SK-N-SH (cell line): ENCODE measurements around the gene ABHD2. TPM values are rescaled to one million over a fixed set of nuclear protein-coding genes. Genes with fewer than 3 reads are reported as not detected.

Experiments used
- CTCF ChIA-PET: fragments of 300-600, 350-600 bp; formaldehyde crosslinking; extraction: SDS; loops from one replicate; lab custom pipeline; 2021; lab: Yijun Ruan, JAX
- POLR2A ChIA-PET: fragments of 350-600 bp; sonication (Branson Sonifier 250); formaldehyde crosslinking; extraction: SDS; loops from one replicate; lab custom pipeline; 2020; ENCODE audit warnings: antibody characterized with exemption, inconsistent platforms; lab: Yijun Ruan, JAX
- DNase-seq: peaks from one replicate; pipeline ENCODE4 v3.0.0; 2012
- H2AFZ ChIP-seq: fragments of 200-600 bp; sonication (generic); 2 replicates; pipeline ENCODE4 v1.8.1; 2016; ENCODE audit warnings: antibody characterized with exemption, mild to moderate bottlenecking, low read depth
- H3F3A ChIP-seq: fragments of 200-600 bp; sonication (generic); replicated peaks from 2 replicates; pipeline ENCODE3; 2016; ENCODE audit warnings: antibody characterized with exemption, mild to moderate bottlenecking; ENCODE audit not compliant: insufficient read depth
- H3K27ac ChIP-seq, 2 experiments: fragments of 200-500 bp in 1 of 2; fragments of 200-600 bp in 1 of 2; sonication (Bioruptor generic) in 1 of 2; sonication (generic), shearing (Covaris generic) in 1 of 2; 2 replicates each; pipeline versions ENCODE4 v1.5.1 to v1.6.1; 2014 to 2016; ENCODE audit warnings: low read depth in 2 of 2, inconsistent platforms in 1 of 2, low read length in 1 of 2, mild to moderate bottlenecking in 1 of 2, mixed read lengths in 1 of 2
- H3K27me3 ChIP-seq: fragments of 200-600 bp; sonication (generic), shearing (Covaris generic); 2 replicates; pipeline ENCODE4 v1.6.1; 2016; ENCODE audit warnings: mixed run types; ENCODE audit not compliant: insufficient read depth
- H3K36me3 ChIP-seq, 2 experiments: fragments of 200-500 bp in 1 of 2; fragments of 200-600 bp in 1 of 2; sonication (Bioruptor generic) in 1 of 2; sonication (generic) in 1 of 2; replicated peaks in 1 of 2; 2 replicates each; pipeline versions ENCODE3 to v1.5.1; 2014 to 2016; ENCODE audit warnings: low read length in 1 of 2, mild to moderate bottlenecking in 1 of 2; ENCODE audit not compliant: insufficient read depth in 2 of 2, control insufficient read depth in 1 of 2
- H3K4me1 ChIP-seq, 2 experiments: fragments of 200-500 bp in 1 of 2; fragments of 200-600 bp in 1 of 2; sonication (Bioruptor generic) in 1 of 2; sonication (generic), shearing (Covaris generic) in 1 of 2; 2 replicates each; pipeline versions ENCODE4 v1.5.1 to v1.6.1; 2014 to 2016; ENCODE audit warnings: low read depth in 1 of 2, low read length in 1 of 2, mixed run types in 1 of 2; ENCODE audit not compliant: insufficient read depth in 2 of 2, control insufficient read depth in 1 of 2
- H3K4me2 ChIP-seq: fragments of 200-600 bp; sonication (generic), shearing (Covaris generic); 2 replicates; pipeline ENCODE4 v1.6.1; 2017; ENCODE audit warnings: mixed run types
- H3K4me3 ChIP-seq, 2 experiments: fragments of 200-500 bp in 1 of 2; fragments of 200-600 bp in 1 of 2; sonication (Bioruptor generic) in 1 of 2; sonication (generic), shearing (Covaris generic) in 1 of 2; 2 replicates each; pipeline versions ENCODE4 v1.5.1 to v1.8.1; 2014 to 2016; ENCODE audit warnings: low read depth in 2 of 2, inconsistent platforms in 1 of 2, low read length in 1 of 2, mild to moderate bottlenecking in 1 of 2, mixed read lengths in 1 of 2, moderate library complexity in 1 of 2
- H3K79me2 ChIP-seq: fragments of 200-600 bp; sonication (generic); 2 replicates; pipeline ENCODE4 v1.8.1; 2017; ENCODE audit warnings: mild to moderate bottlenecking; ENCODE audit not compliant: insufficient read depth
- H3K9ac ChIP-seq: fragments of 200-600 bp; sonication (generic); 2 replicates; pipeline ENCODE4 v1.6.1; 2017; ENCODE audit warnings: mixed run types
- H3K9me2 ChIP-seq: fragments of 200-600 bp; sonication (generic); 2 replicates; pipeline ENCODE4 v1.6.1; 2017; ENCODE audit warnings: mixed run types
- H3K9me3 ChIP-seq: fragments of 200-600 bp; sonication (generic); 2 replicates; pipeline ENCODE4 v1.6.1; 2017; ENCODE audit warnings: mixed run types, mild to moderate bottlenecking, moderate library complexity
- H4K20me1 ChIP-seq: fragments of 200-600 bp; sonication (generic); 2 replicates; pipeline ENCODE4 v1.6.1; 2017; ENCODE audit warnings: mild to moderate bottlenecking, mixed run types; ENCODE audit not compliant: insufficient read depth
- CHD2 ChIP-seq: fragments of 150-350 bp; IDR thresholded peaks from 2 replicates; pipeline ENCODE4 v1.6.1; 2018; ENCODE audit warnings: low read length; ENCODE audit not compliant: partially characterized antibody
- EP300 ChIP-seq, 2 experiments: IDR thresholded peaks; 2 replicates each; pipeline versions ENCODE4 v1.4.0 to v1.6.1; 2012; ENCODE audit warnings: borderline replicate concordance in 1 of 2, low read depth in 1 of 2, low read length in 1 of 2
- EZH2phosphoT487 ChIP-seq: fragments of 200-600 bp; sonication (generic); IDR thresholded peaks from 2 replicates; pipeline ENCODE4 v1.6.1; 2017; ENCODE audit warnings: low read depth, mixed run types, mild to moderate bottlenecking, antibody characterized with exemption, moderate library complexity, borderline replicate concordance
- FOSL2 ChIP-seq: IDR thresholded peaks from 2 replicates; pipeline ENCODE4 v1.4.0; 2012; ENCODE audit warnings: low read depth, mild to moderate bottlenecking, moderate library complexity, borderline replicate concordance
- FOXJ3 ChIP-seq: sonication (generic); formaldehyde crosslinking; IDR thresholded peaks from 2 replicates; pipeline ENCODE4 v1.5.1; 2020; ENCODE audit warnings: mild to moderate bottlenecking, missing genetic modification reagents
- FOXM1 ChIP-seq: IDR thresholded peaks from 2 replicates; pipeline ENCODE4 v1.4.0; 2012; ENCODE audit warnings: low read depth, mild to moderate bottlenecking
- GATA2 ChIP-seq: sonication (generic); formaldehyde crosslinking; IDR thresholded peaks from 2 replicates; pipeline ENCODE4 v1.5.0; 2020; ENCODE audit warnings: mild to moderate bottlenecking, missing genetic modification reagents
- JUND ChIP-seq: IDR thresholded peaks from 2 replicates; pipeline ENCODE4 v1.4.0; 2012
- NRF1 ChIP-seq: IDR thresholded peaks from 2 replicates; pipeline ENCODE4 v1.6.1; 2012; ENCODE audit warnings: low read depth, mild to moderate bottlenecking, low read length
- POLR2AphosphoS5 ChIP-seq: IDR thresholded peaks from 2 replicates; pipeline ENCODE4 v1.6.1; 2012; ENCODE audit warnings: low read depth, low read length
- RAD21 ChIP-seq: IDR thresholded peaks from 2 replicates; pipeline ENCODE4 v1.6.1; 2012; ENCODE audit warnings: mild to moderate bottlenecking, low read length
- RXRA ChIP-seq: IDR thresholded peaks from 2 replicates; pipeline ENCODE4 v1.4.0; 2012; ENCODE audit warnings: low read depth, mild to moderate bottlenecking, borderline replicate concordance
- SMC3 ChIP-seq: IDR thresholded peaks from 2 replicates; pipeline ENCODE4 v1.6.1; 2012; ENCODE audit warnings: low read depth, low read length, improper control_type of control experiment
- TAF1 ChIP-seq: IDR thresholded peaks from 2 replicates; pipeline ENCODE4 v1.6.1; 2012; ENCODE audit warnings: low read depth, mild to moderate bottlenecking, low read length, moderate library complexity, borderline replicate concordance
- TCF12 ChIP-seq: IDR thresholded peaks from 2 replicates; pipeline ENCODE4 v1.4.0; 2012
- WGBS: methylation state at CpG from one replicate; pipeline ENCODE4 v1.1.6; 2017; ENCODE audit warnings: low lambda C conversion rate; 5-methylcytosine and 5-hydroxymethylcytosine counted together
- polyA plus RNA-seq, 3 experiments: library from polyadenylated mRNA; depleted of rRNA; stranded (reverse); fragments of >200 nt; gene quantifications; 2 replicates each; pipeline ENCODE4 v1.2.3, GENCODE V29; 2012
- TF ChIP-seq, protein P1 (sequence below): IDR thresholded peaks from 2 replicates; pipeline ENCODE4 v1.6.1; 2012; ENCODE audit warnings: mild to moderate bottlenecking, low read depth, low read length, moderate library complexity
- TF ChIP-seq, protein P2 (sequence below): IDR thresholded peaks from 2 replicates; pipeline ENCODE4 v1.4.0; 2012; ENCODE audit warnings: low read depth, borderline replicate concordance
- TF ChIP-seq, protein P3 (sequence below): fragments of 150-350 bp; IDR thresholded peaks from 2 replicates; pipeline ENCODE4 v1.6.1; 2017; ENCODE audit warnings: antibody characterized with exemption, low read length, low read depth, borderline replicate concordance
- TF ChIP-seq, protein P4 (sequence below): IDR thresholded peaks from 2 replicates; pipeline ENCODE4; 2012
- TF ChIP-seq, protein P5 (sequence below): IDR thresholded peaks from 2 replicates; pipeline ENCODE4 v1.4.0; 2012; ENCODE audit warnings: low read depth

ABHD2 gene
- polyA plus RNA-seq, 1 of the 3 experiments (the other 2 are of a cell fraction): 19.2 TPM

DNA sequence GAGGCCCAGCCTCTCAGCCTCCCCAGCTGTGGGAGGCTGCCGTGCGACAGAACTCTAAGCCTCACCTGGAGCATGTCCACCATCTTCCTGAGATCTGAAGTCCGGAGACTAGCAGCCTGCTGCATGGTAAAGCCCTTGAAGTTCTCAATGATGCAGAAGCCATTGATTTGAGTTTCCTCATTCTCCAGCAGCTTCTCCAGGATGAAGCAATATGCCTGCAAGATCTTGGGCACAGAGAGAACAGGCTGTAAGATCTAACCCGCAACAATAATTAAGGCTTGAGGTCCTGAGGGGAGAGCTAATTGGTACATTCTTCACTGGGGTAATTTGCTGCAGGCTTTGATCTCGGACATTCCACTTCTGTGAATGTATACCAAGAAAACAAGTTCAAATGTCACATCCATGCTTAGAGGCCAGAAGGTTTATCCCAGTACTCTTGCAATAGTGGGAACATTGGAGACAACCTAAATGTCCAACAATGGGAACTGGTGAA is 123.5 kb downstream of the ABHD2 start:
- DNase-seq: no peak
- no peaks in the 10 kb centered on the region for H3K9me3 ChIP-seq
- POLR2A ChIA-PET: no interaction called here
- no peaks in the 10 kb centered on the region for H3K36me3 ChIP-seq
- WGBS: 76% methylated on average over 3 of the region's 5 CpGs
- H2AFZ ChIP-seq: no peak overlapping the region
- no peaks in the 10 kb centered on the region for H3F3A ChIP-seq
- no peaks in the 10 kb centered on the region for H3K27me3 ChIP-seq
- no peak overlapping the region for H3K4me3 ChIP-seq
- no peak overlapping the region for H3K9ac ChIP-seq
- TF ChIP-seq FOSL2 (no peak), TCF12 (no peak), EZH2phosphoT487 (no peak), JUND (no peak), EP300 (IDR thresholded peaks at IDR 0.05; ENCODE audit: borderline replicate concordance in 1 of 2, low read depth in 1 of 2, low read length in 1 of 2) (no peak)
- no peaks in the 10 kb centered on the region; a peak in 1 of 4 replicates for H3K4me1 ChIP-seq
- H3K9me2 ChIP-seq: no peaks in the 10 kb centered on the region
- H3K79me2 ChIP-seq: no peaks in the 10 kb centered on the region
- CTCF ChIA-PET: interaction anchor here (1.2 kb wide), 1 partner anchor 40 kb away, joined by 4 read pairs; no protein-coding TSS in a partner anchor
- H3K27ac ChIP-seq: no peak overlapping the region
- H4K20me1 ChIP-seq: no peaks in the 10 kb centered on the region
- H3K4me2 ChIP-seq: no peak overlapping the region

DNA sequence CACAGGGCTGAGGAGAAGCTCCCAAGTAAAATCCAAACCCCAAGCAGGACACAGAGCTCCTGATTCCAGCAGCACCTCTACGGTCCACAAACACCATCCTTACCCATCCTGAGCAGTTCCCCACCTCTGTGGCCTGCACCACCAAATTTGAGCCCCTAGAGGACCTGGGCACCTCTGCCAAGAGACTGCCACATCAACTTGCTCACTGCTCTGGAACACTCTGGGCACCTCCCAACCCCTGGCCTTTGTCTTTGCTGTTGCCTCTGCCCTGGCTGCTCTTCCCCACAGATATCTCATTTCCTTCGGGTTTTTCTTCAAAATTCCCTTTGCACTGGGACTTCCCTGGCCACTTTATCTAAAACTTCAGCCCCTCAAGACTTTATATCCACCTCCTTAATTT is 127.4 kb downstream of the ABHD2 start:
- ChIA-PET CTCF (interaction anchor here (0.8 to 4.3 kb wide), 4 partner anchors 8 to 84 kb away, joined by 3 to 39 read pairs (median 7); partner anchors contain the start of gene FANCI), POLR2A (no interaction called here)
- H3K4me1 ChIP-seq: no peaks in the 10 kb centered on the region
- H4K20me1 ChIP-seq: no peaks in the 10 kb centered on the region
- TF ChIP-seq, protein P1, sequence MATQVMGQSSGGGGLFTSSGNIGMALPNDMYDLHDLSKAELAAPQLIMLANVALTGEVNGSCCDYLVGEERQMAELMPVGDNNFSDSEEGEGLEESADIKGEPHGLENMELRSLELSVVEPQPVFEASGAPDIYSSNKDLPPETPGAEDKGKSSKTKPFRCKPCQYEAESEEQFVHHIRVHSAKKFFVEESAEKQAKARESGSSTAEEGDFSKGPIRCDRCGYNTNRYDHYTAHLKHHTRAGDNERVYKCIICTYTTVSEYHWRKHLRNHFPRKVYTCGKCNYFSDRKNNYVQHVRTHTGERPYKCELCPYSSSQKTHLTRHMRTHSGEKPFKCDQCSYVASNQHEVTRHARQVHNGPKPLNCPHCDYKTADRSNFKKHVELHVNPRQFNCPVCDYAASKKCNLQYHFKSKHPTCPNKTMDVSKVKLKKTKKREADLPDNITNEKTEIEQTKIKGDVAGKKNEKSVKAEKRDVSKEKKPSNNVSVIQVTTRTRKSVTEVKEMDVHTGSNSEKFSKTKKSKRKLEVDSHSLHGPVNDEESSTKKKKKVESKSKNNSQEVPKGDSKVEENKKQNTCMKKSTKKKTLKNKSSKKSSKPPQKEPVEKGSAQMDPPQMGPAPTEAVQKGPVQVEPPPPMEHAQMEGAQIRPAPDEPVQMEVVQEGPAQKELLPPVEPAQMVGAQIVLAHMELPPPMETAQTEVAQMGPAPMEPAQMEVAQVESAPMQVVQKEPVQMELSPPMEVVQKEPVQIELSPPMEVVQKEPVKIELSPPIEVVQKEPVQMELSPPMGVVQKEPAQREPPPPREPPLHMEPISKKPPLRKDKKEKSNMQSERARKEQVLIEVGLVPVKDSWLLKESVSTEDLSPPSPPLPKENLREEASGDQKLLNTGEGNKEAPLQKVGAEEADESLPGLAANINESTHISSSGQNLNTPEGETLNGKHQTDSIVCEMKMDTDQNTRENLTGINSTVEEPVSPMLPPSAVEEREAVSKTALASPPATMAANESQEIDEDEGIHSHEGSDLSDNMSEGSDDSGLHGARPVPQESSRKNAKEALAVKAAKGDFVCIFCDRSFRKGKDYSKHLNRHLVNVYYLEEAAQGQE: no peak
- no peak for TF ChIP-seq FOXM1
- no peak for TF ChIP-seq TAF1
- no peak for TF ChIP-seq CHD2
- no peak for TF ChIP-seq FOSL2
- TF ChIP-seq JUND: no peak
- TF ChIP-seq EP300 (IDR thresholded peaks at IDR 0.05; ENCODE audit: borderline replicate concordance in 1 of 2, low read depth in 1 of 2, low read length in 1 of 2): no peak
- no peak for TF ChIP-seq NRF1
- TF ChIP-seq RXRA: no peak
- TF ChIP-seq RAD21: no peak
- TF ChIP-seq POLR2AphosphoS5: no peak
- TF ChIP-seq, protein P2, sequence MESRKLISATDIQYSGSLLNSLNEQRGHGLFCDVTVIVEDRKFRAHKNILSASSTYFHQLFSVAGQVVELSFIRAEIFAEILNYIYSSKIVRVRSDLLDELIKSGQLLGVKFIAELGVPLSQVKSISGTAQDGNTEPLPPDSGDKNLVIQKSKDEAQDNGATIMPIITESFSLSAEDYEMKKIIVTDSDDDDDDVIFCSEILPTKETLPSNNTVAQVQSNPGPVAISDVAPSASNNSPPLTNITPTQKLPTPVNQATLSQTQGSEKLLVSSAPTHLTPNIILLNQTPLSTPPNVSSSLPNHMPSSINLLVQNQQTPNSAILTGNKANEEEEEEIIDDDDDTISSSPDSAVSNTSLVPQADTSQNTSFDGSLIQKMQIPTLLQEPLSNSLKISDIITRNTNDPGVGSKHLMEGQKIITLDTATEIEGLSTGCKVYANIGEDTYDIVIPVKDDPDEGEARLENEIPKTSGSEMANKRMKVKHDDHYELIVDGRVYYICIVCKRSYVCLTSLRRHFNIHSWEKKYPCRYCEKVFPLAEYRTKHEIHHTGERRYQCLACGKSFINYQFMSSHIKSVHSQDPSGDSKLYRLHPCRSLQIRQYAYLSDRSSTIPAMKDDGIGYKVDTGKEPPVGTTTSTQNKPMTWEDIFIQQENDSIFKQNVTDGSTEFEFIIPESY: no peak
- no peak for TF ChIP-seq GATA2
- TF ChIP-seq, protein P3, sequence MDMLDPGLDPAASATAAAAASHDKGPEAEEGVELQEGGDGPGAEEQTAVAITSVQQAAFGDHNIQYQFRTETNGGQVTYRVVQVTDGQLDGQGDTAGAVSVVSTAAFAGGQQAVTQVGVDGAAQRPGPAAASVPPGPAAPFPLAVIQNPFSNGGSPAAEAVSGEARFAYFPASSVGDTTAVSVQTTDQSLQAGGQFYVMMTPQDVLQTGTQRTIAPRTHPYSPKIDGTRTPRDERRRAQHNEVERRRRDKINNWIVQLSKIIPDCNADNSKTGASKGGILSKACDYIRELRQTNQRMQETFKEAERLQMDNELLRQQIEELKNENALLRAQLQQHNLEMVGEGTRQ: no peak
- no peak for TF ChIP-seq FOXJ3 (CRISPR knock-in tag)
- TF ChIP-seq, protein P4, sequence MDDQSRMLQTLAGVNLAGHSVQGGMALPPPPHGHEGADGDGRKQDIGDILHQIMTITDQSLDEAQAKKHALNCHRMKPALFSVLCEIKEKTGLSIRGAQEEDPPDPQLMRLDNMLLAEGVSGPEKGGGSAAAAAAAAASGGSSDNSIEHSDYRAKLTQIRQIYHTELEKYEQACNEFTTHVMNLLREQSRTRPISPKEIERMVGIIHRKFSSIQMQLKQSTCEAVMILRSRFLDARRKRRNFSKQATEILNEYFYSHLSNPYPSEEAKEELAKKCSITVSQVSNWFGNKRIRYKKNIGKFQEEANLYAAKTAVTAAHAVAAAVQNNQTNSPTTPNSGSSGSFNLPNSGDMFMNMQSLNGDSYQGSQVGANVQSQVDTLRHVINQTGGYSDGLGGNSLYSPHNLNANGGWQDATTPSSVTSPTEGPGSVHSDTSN: no peak
- TF ChIP-seq SMC3: no peak
- TF ChIP-seq, protein P5, sequence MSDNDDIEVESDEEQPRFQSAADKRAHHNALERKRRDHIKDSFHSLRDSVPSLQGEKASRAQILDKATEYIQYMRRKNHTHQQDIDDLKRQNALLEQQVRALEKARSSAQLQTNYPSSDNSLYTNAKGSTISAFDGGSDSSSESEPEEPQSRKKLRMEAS: no peak
- no peaks in the 10 kb centered on the region for H3K9me2 ChIP-seq
- DNase-seq: no peak
- 48% methylated on average over 2 of the region's 2 CpGs for WGBS
- H3K79me2 ChIP-seq: no peaks in the 10 kb centered on the region
- no peak overlapping the region for H3K27ac ChIP-seq
- H3K27me3 ChIP-seq: no peaks in the 10 kb centered on the region; the same call in 1 of the 2 replicates
- no peaks in the 10 kb centered on the region for H3K9me3 ChIP-seq
- H3K36me3 ChIP-seq: no peaks in the 10 kb centered on the region
- H2AFZ ChIP-seq: no peak overlapping the region
- no peaks in the 10 kb centered on the region for H3F3A ChIP-seq
- no peak overlapping the region for H3K9ac ChIP-seq
- no peak overlapping the region for H3K4me3 ChIP-seq
- no peak overlapping the region for H3K4me2 ChIP-seq
